ENCODE results near the gene DNAH6. TPM values are rescaled to one million over a fixed set of nuclear protein-coding genes. Genes with fewer than 3 reads are reported as not detected.

Gene DNAH6
- total and polyA plus RNA-seq, 2 of the 8 experiments (the other 6 are each of a cell fraction or from before 2014, with no cell fraction given): 0.06 to 0.43 TPM

DNA sequence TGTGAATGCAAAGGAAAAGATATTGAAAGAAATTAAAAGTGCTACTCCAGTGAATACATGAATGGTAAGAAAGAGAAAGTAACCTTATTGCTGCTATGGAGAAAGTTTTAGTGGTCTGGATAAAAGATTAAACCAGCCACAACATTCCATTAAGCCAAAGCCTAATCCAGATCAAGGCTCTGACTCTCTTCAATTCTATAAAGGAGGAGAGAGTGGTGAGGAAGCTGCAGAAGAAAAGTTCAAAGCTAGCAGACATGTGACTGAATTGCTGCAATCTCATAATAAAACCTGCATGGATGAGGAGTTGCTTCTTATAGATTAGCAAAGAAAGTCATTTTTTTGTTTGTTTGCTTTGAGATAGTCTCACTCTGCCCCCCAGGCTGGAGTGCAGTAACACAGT lies 130.2 kb downstream of the DNAH6 start:
- Histone ChIP-seq H3K23ac (ENCODE audit: insufficient read length) (no peak overlapping the region), H3K18ac (ENCODE audit: extremely low read depth, low read length) (no peak overlapping the region), H3K23me2 (ENCODE audit: low read depth, low read length) (no peaks in the 10 kb centered on the region), H2BK15ac (ENCODE audit: low read length) (no peak overlapping the region), H4K8ac (ENCODE audit: extremely low read depth, insufficient read depth, low read length) (no peak overlapping the region), H2BK120ac (replicated peaks; ENCODE audit: low read depth, low read length) (no peak overlapping the region), H4K5ac (ENCODE audit: insufficient read length, low read depth, low read length) (no peak overlapping the region), H3K9me3 (ENCODE audit: insufficient read depth in 2 of 2, low read depth in 1 of 2, low read length in 1 of 2) (no peaks in the 10 kb centered on the region), H2AK5ac (ENCODE audit: low read depth, low read length) (no peak overlapping the region), H3K9ac (replicated peaks in 1 of 4; ENCODE audit: extremely low read depth in 1 of 4, low read depth in 3 of 4, low read length in 3 of 4) (no peak overlapping the region), H3K27ac (ENCODE audit: low read depth, low read length) (no peak overlapping the region), H4K91ac (replicated peaks; ENCODE audit: insufficient read length, low read length) (no peak overlapping the region), H2AFZ (ENCODE audit: low read length) (no peak overlapping the region), H2BK12ac (ENCODE audit: low read depth, low read length) (no peak overlapping the region), H3K4me2 (ENCODE audit: insufficient read depth in 1 of 2, low read depth in 2 of 2, low read length in 2 of 2) (no peak overlapping the region), H2BK5ac (ENCODE audit: low read depth, low read length) (no peak overlapping the region), H3K4me1 (replicated peaks in 1 of 4; ENCODE audit: control insufficient read depth in 3 of 4, insufficient read depth in 4 of 4, low read length in 3 of 4) (no peaks in the 10 kb centered on the region), H4K20me1 (replicated peaks in 1 of 2; ENCODE audit: control insufficient read depth in 1 of 2, insufficient read depth in 2 of 2, low read length in 2 of 2) (no peaks in the 10 kb centered on the region), H3K27me3 (replicated peaks in 1 of 4; ENCODE audit: control insufficient read depth in 3 of 4, extremely low read depth in 1 of 4, insufficient read depth in 3 of 4, low read length in 3 of 4) (peaks cover 0 to 2% (median 0%) of the 10 kb centered on the region in 4 experiments; a peak in 1 of 7 replicates), H3K56ac (replicated peaks; ENCODE audit: insufficient read length, low read depth, low read length) (no peak overlapping the region), H3K4me3 (ENCODE audit: extremely low read depth in 1 of 4, insufficient read depth in 2 of 4, low read depth in 3 of 4, low read length in 4 of 4) (no peak overlapping the region), H3K36me3 (ENCODE audit: control insufficient read depth in 2 of 4, insufficient read depth in 4 of 4, low read length in 3 of 4) (no peaks in the 10 kb centered on the region; a peak in 1 of 8 replicates), H3K79me2 (ENCODE audit: control insufficient read depth in 1 of 2, insufficient read depth in 2 of 2, low read length in 2 of 2) (no peaks in the 10 kb centered on the region), H3K79me1 (ENCODE audit: low read depth, low read length) (no peaks in the 10 kb centered on the region), H3K4ac (replicated peaks; ENCODE audit: insufficient read length, low read depth, low read length) (no peak overlapping the region), H2BK20ac (ENCODE audit: low read length) (no peak overlapping the region), H3K14ac (ENCODE audit: insufficient read length) (no peak overlapping the region)
- ChIA-PET CTCF (ENCODE audit: partially characterized antibody) (interaction anchor here (1.0 to 1.7 kb wide), 4 partner anchors 16 to 236 kb away, joined by 3 to 4 read pairs (median 3); no protein-coding TSS in a partner anchor), POLR2A (ENCODE audit: partially characterized antibody) (no interaction called here)
- FAIRE-seq (no peak), DNase-seq (ENCODE audit: low read depth in 1 of 2, low spot score in 2 of 2) (no peak)
- TF ChIP-seq SP2 (IDR thresholded peaks at IDR 0.05; ENCODE audit: low read length) (no peak), CBX8 (IDR thresholded peaks at IDR 0.05; ENCODE audit: borderline replicate concordance, low read depth, low read length) (no peak), RFX5 (IDR thresholded peaks at IDR 0.05; ENCODE audit: borderline replicate concordance, low read depth, low read length) (no peak), RXRA (IDR thresholded peaks at IDR 0.05; ENCODE audit: insufficient read depth, low read depth, low read length) (no peak), CHD2 (IDR thresholded peaks at IDR 0.05; ENCODE audit: low read length) (no peak), SRF (IDR thresholded peaks at IDR 0.05; ENCODE audit: low read depth, low read length) (no peak), CBX5 (IDR thresholded peaks at IDR 0.05; ENCODE audit: low read depth, low read length) (no peak)
